H9 (cell line): ENCODE measurements around the gene ZNF264. TPM values are rescaled to one million over a fixed set of nuclear protein-coding genes. Genes with fewer than 3 reads are reported as not detected.

Experiments
- DNase-seq: peaks from one replicate; pipeline ENCODE4 v3.0.0-alpha.2; 2017
- H2AFZ ChIP-seq: one replicate; pipeline ENCODE4 v1.6.1; 2013; ENCODE audit warnings: mild to moderate bottlenecking, low read length, control low read depth, moderate library complexity
- H2AK5ac ChIP-seq: 2 replicates; pipeline ENCODE4 v1.6.1; 2013; ENCODE audit warnings: low read length, control low read depth, mixed read lengths; ENCODE audit not compliant: insufficient read length
- H2BK120ac ChIP-seq: one replicate; pipeline ENCODE4 v1.6.1; 2013; ENCODE audit warnings: low read depth, mild to moderate bottlenecking, low read length, control low read depth, inconsistent platforms; ENCODE audit not compliant: poor library complexity, severe bottlenecking
- H2BK12ac ChIP-seq: 2 replicates; pipeline ENCODE4 v1.6.1; 2013; ENCODE audit warnings: low read length, control low read depth, mixed read lengths, low read depth; ENCODE audit not compliant: insufficient read length
- H2BK15ac ChIP-seq: 2 replicates; pipeline ENCODE4 v1.6.1; 2013; ENCODE audit warnings: low read depth, low read length, control low read depth
- H2BK20ac ChIP-seq: one replicate; pipeline ENCODE4 v1.6.1; 2013; ENCODE audit warnings: low read depth, mild to moderate bottlenecking, low read length, control low read depth, inconsistent platforms; ENCODE audit not compliant: poor library complexity, severe bottlenecking
- H2BK5ac ChIP-seq: 2 replicates; pipeline ENCODE4 v1.6.1; 2013; ENCODE audit warnings: low read length, control low read depth, mixed read lengths; ENCODE audit not compliant: insufficient read length
- H3K14ac ChIP-seq: 2 replicates; pipeline ENCODE4 v1.6.1; 2013; ENCODE audit warnings: low read length, control low read depth; ENCODE audit not compliant: insufficient read depth
- H3K18ac ChIP-seq: 2 replicates; pipeline ENCODE4 v1.6.1; 2013; ENCODE audit warnings: low read depth, mild to moderate bottlenecking, mixed read lengths, low read length, control low read depth; ENCODE audit not compliant: insufficient read length
- H3K23ac ChIP-seq: 2 replicates; pipeline ENCODE4 v1.6.1; 2013; ENCODE audit warnings: low read length, control low read depth, mixed read lengths, low read depth; ENCODE audit not compliant: insufficient read length
- H3K23me2 ChIP-seq: 2 replicates; pipeline ENCODE4 v1.6.1; 2013; ENCODE audit warnings: low read depth, mild to moderate bottlenecking, mixed read lengths, low read length, control low read depth; ENCODE audit not compliant: insufficient read length, poor library complexity, severe bottlenecking
- H3K27ac ChIP-seq: 2 replicates; pipeline ENCODE4 v1.5.1; 2013; ENCODE audit warnings: low read length, control low read depth, mixed read lengths, low read depth; ENCODE audit not compliant: insufficient read length
- H3K27me3 ChIP-seq: 2 replicates; pipeline ENCODE4 v1.6.1; 2013; ENCODE audit warnings: low read length, control low read depth, inconsistent platforms; ENCODE audit not compliant: insufficient read depth
- H3K4ac ChIP-seq: 2 replicates; pipeline ENCODE4 v1.6.1; 2013; ENCODE audit warnings: low read depth, mild to moderate bottlenecking, control low read depth, inconsistent platforms, low read length, moderate library complexity
- H3K4me1 ChIP-seq: 2 replicates; pipeline ENCODE4 v1.6.1; 2013; ENCODE audit warnings: low read length, control low read depth, inconsistent platforms; ENCODE audit not compliant: insufficient read depth
- H3K4me2 ChIP-seq: 2 replicates; pipeline ENCODE4 v1.6.1; 2013; ENCODE audit warnings: low read length, control low read depth, mixed read lengths; ENCODE audit not compliant: insufficient read length, insufficient read depth
- H3K56ac ChIP-seq: 2 replicates; pipeline ENCODE4 v1.6.1; 2013; ENCODE audit warnings: low read depth, mild to moderate bottlenecking, mixed read lengths, low read length, control low read depth; ENCODE audit not compliant: insufficient read length
- H3K79me1 ChIP-seq: 2 replicates; pipeline ENCODE4 v1.6.1; 2013; ENCODE audit warnings: low read depth, mild to moderate bottlenecking, moderate library complexity, low read length, control low read depth, inconsistent platforms; ENCODE audit not compliant: insufficient read depth, poor library complexity, severe bottlenecking
- H3K79me2 ChIP-seq: 2 replicates; pipeline ENCODE4 v1.6.1; 2013; ENCODE audit warnings: low read length, control low read depth, inconsistent platforms; ENCODE audit not compliant: insufficient read depth
- H3K9ac ChIP-seq: 2 replicates; pipeline ENCODE4 v1.6.1; 2013; ENCODE audit warnings: low read length, control low read depth, mixed read lengths; ENCODE audit not compliant: insufficient read length; ENCODE audit errors: extremely low read depth
- H3K9me3 ChIP-seq: one replicate; pipeline ENCODE4 v1.6.1; 2013; ENCODE audit warnings: low read depth, low read length, inconsistent platforms; ENCODE audit not compliant: control insufficient read depth
- H3T11ph ChIP-seq: one replicate; pipeline ENCODE4 v1.6.1; 2013; ENCODE audit warnings: mild to moderate bottlenecking, low read length, control low read depth, inconsistent platforms
- H4K20me1 ChIP-seq: one replicate; pipeline ENCODE4 v1.6.1; 2013; ENCODE audit not compliant: control insufficient read depth, insufficient read length, insufficient read depth
- H4K5ac ChIP-seq: 2 replicates; pipeline ENCODE4 v1.6.1; 2013; ENCODE audit warnings: low read depth, mild to moderate bottlenecking, mixed read lengths, low read length, control low read depth; ENCODE audit not compliant: insufficient read length
- H4K8ac ChIP-seq: replicated peaks from 2 replicates; pipeline ENCODE4 v1.6.1; 2013; ENCODE audit warnings: low read length, control low read depth, mixed read lengths, low read depth; ENCODE audit not compliant: insufficient read length
- H4K91ac ChIP-seq: 2 replicates; pipeline ENCODE4 v1.6.1; 2013; ENCODE audit warnings: low read depth, mild to moderate bottlenecking, moderate library complexity, mixed read lengths, low read length, control low read depth; ENCODE audit not compliant: insufficient read length
- H3K27ac Mint-ChIP-seq, 3 experiments: 2 replicates in 2 of 3; 3 replicates in 1 of 3; pipeline ENCODE4 v1.8.0; 2020 to 2021; ENCODE audit warnings: mixed read lengths in 3 of 3, mild to moderate bottlenecking in 1 of 3, moderate library complexity in 1 of 3
- H3K27me3 Mint-ChIP-seq: 2 replicates; pipeline ENCODE4 v1.8.0; 2021; ENCODE audit warnings: low read depth, mild to moderate bottlenecking, moderate library complexity, mixed read lengths
- H3K36me3 Mint-ChIP-seq, 3 experiments: 2 replicates in 2 of 3; 3 replicates in 1 of 3; pipeline ENCODE4 v1.8.0; 2020 to 2021; ENCODE audit warnings: low read depth in 3 of 3, mixed read lengths in 3 of 3; ENCODE audit not compliant: insufficient read depth in 1 of 3
- H3K4me1 Mint-ChIP-seq, 2 experiments: 2 replicates each; pipeline ENCODE4 v1.8.0; 2020; ENCODE audit warnings: mixed read lengths in 2 of 2
- H3K4me3 Mint-ChIP-seq, 2 experiments: 2 replicates in 1 of 2; 3 replicates in 1 of 2; pipeline ENCODE4 v1.8.0; 2020 to 2021; ENCODE audit warnings: mild to moderate bottlenecking in 2 of 2, mixed read lengths in 2 of 2, moderate library complexity in 1 of 2
- H3K9me3 Mint-ChIP-seq, 2 experiments: 2 replicates in 1 of 2; 3 replicates in 1 of 2; pipeline ENCODE4 v1.8.0; 2020; ENCODE audit warnings: mild to moderate bottlenecking in 2 of 2, mixed read lengths in 2 of 2, moderate library complexity in 1 of 2
- WGBS: extraction: QIAGEN DNeasy Blood & Tissue Kit; methylation state at CpG from one replicate; pipeline ENCODE4 v1.1.7; 2013; ENCODE audit warnings: missing lambda C conversion rate, low lambda C conversion rate, mixed read lengths; ENCODE audit not compliant: insufficient read length; ENCODE audit errors: extremely low coverage; 5-methylcytosine and 5-hydroxymethylcytosine counted together
- total RNA-seq: library from RNA; stranded (reverse); gene quantifications from 2 replicates; pipeline ENCODE4 v1.2.1, GENCODE V29; 2021
- TF ChIP-seq, protein P1 (sequence below): fragments of 200-600 bp; sonication (generic); conservative IDR thresholded peaks from 3 replicates; pipeline ENCODE4 v1.8.0; 2021; ENCODE audit warnings: antibody characterized with exemption, mild to moderate bottlenecking

The ZNF264 gene
- total RNA-seq, 1 experiment from 2014 or later, result 25.3 TPM

DNA sequence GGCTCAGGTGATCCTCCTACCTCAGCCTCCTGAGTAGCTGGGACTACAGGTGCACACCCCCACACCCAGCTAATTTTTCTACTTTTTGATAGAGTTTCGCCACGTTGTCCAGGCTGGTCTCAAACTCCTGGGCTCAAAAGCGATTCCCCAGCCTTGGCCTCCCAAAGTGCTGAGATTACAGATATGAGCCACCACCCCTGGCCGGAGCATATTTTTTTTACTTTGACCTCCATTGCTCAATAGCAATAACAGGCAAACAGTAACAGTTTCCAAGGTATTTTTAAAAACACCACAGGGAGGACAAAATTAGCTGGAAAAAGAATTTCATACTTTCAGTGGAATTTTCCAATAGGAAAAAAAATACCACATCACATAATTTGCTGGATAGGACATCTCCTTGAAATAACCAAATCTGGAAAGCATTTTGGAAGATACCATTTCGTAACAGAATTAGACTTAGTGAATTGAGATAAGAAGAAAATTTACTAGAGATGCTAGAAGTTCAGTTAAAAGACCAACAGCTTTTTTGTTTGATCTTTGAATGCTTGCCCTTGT, 29.2 kb upstream of the ZNF264 start:
- no peak for DNase-seq
- Histone ChIP-seq H3K56ac (no peak overlapping the region), H4K91ac (no peak overlapping the region), H3K27ac (no peak overlapping the region), H3T11ph (no peak overlapping the region), H3K18ac (no peak overlapping the region), H3K23me2 (no peaks in the 10 kb centered on the region), H4K5ac (no peak overlapping the region), H2BK5ac (no peak overlapping the region), H3K23ac (no peak overlapping the region), H2BK120ac (no peak overlapping the region), H3K4ac (no peak overlapping the region), H3K14ac (no peak overlapping the region), H3K4me2 (no peak overlapping the region), H2BK12ac (no peak overlapping the region), H3K9me3 (peaks cover 50% of the 10 kb centered on the region), H4K20me1 (no peaks in the 10 kb centered on the region), H3K27me3 (no peaks in the 10 kb centered on the region), H2AFZ (no peak overlapping the region), H2AK5ac (no peak overlapping the region), H4K8ac (no peak overlapping the region), H3K79me2 (no peaks in the 10 kb centered on the region), H3K79me1 (no peaks in the 10 kb centered on the region), H2BK20ac (no peak overlapping the region), H3K9ac (no peak overlapping the region), H2BK15ac (no peak overlapping the region), H3K4me1 (no peaks in the 10 kb centered on the region)
- Mint-ChIP-seq H3K36me3 (peaks cover under 1 to 27% (median 8%) of the 10 kb centered on the region in 3 experiments; a peak in 6 of 7 replicates), H3K4me3 (no peak overlapping the region), H3K9me3 (peaks cover 79 to 84% of the 10 kb centered on the region in 2 experiments), H3K4me1 (no peaks in the 10 kb centered on the region), H3K27ac (no peak overlapping the region), H3K27me3 (peaks cover 1% of the 10 kb centered on the region)
- WGBS, result no CpG with 5 or more reads among the region's 5 CpGs
- TF ChIP-seq, protein P1, sequence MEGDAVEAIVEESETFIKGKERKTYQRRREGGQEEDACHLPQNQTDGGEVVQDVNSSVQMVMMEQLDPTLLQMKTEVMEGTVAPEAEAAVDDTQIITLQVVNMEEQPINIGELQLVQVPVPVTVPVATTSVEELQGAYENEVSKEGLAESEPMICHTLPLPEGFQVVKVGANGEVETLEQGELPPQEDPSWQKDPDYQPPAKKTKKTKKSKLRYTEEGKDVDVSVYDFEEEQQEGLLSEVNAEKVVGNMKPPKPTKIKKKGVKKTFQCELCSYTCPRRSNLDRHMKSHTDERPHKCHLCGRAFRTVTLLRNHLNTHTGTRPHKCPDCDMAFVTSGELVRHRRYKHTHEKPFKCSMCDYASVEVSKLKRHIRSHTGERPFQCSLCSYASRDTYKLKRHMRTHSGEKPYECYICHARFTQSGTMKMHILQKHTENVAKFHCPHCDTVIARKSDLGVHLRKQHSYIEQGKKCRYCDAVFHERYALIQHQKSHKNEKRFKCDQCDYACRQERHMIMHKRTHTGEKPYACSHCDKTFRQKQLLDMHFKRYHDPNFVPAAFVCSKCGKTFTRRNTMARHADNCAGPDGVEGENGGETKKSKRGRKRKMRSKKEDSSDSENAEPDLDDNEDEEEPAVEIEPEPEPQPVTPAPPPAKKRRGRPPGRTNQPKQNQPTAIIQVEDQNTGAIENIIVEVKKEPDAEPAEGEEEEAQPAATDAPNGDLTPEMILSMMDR, result no peak
